SHP77 treated with DMSO at 0.1 percent for 48 hours (cell line): ENCODE measurements around the gene TTLL8.
"Not testable (repeated sequence)": the region's sequence is repeated elsewhere in the genome, so short reads cannot be mapped to it uniquely, and the experiment has no call there.

Source experiments
- DNase-seq: peaks from one replicate; lab custom pipeline; 2025; lab: John Stamatoyannopoulos, UW

The TTLL8 gene

GRCh38 chr22:49986325-49986724 is 71.8 kb downstream of the TTLL8 start:
- no peak for DNase-seq

GRCh38 chr22:49983148-49984042 is 74.7 kb downstream of the TTLL8 start:
- no peak for DNase-seq

GRCh38 chr22:49981799-49982198 is 76.3 kb downstream of the TTLL8 start:
- DNase-seq, result not testable (repeated sequence)

GRCh38 chr22:49979587-49980264 is 78.4 kb downstream of the TTLL8 start:
- DNase-seq, result peak; percentile 28

GRCh38 chr22:49977578-49977977 is 80.5 kb downstream of the TTLL8 start:
- no peak for DNase-seq

- DNase-seq, result no peak
These were observed 81.5 kb downstream of the TTLL8 start for GRCh38 chr22:49976439-49977175.

- no peak for DNase-seq
These were observed 82.3 kb downstream of the TTLL8 start for GRCh38 chr22:49975543-49976389.

- DNase-seq, result no peak
These were observed 84.8 kb downstream of the TTLL8 start for GRCh38 chr22:49973018-49973961.

- DNase-seq, result no peak
These were observed 85.7 kb downstream of the TTLL8 start for GRCh38 chr22:49972163-49973017.

- no peak for DNase-seq
These were observed 86.6 kb downstream of the TTLL8 start for GRCh38 chr22:49971232-49972162.

- DNase-seq, result peak; percentile 54
These were observed 87.4 kb downstream of the TTLL8 start for GRCh38 chr22:49970528-49971231.

- no peak for DNase-seq
These were observed 88.2 kb downstream of the TTLL8 start for GRCh38 chr22:49969751-49970527.

GRCh38 chr22:49968831-49969661 is 89.1 kb downstream of the TTLL8 start:
- DNase-seq, result no peak
